K562 (cell line): Measurements from ENCODE around the gene SPRY4.

Source experiments
- BMI1 ChIP-seq: fragments of 150-350 bp; IDR thresholded peaks from 2 replicates; pipeline ENCODE4 v1.6.1; 2014; ENCODE audit warnings: low read length
- CBX1 ChIP-seq: sonication (generic); IDR thresholded peaks from 2 replicates; pipeline ENCODE4 v1.6.1; 2016; ENCODE audit warnings: antibody characterized with exemption, low read depth, mild to moderate bottlenecking
- HDAC2 ChIP-seq: fragments of 450-650 bp; IDR thresholded peaks from 2 replicates; pipeline ENCODE4 v1.6.1; 2016; ENCODE audit warnings: mild to moderate bottlenecking
- MTF1 ChIP-seq: fragments of 250-450 bp; sonication (Bioruptor Pico); IDR thresholded peaks from 2 replicates; pipeline ENCODE4 v1.9.0; 2021; ENCODE audit warnings: moderate library complexity, mild to moderate bottlenecking, inconsistent platforms, borderline replicate concordance
- ZNF766 ChIP-seq: fragments of 200-800 bp; sonication (Bioruptor generic); conservative IDR thresholded peaks from 2 replicates; pipeline ENCODE4 v1.6.1; 2016; ENCODE audit warnings: missing genetic modification characterization, missing compliant biosample characterization

DNA sequence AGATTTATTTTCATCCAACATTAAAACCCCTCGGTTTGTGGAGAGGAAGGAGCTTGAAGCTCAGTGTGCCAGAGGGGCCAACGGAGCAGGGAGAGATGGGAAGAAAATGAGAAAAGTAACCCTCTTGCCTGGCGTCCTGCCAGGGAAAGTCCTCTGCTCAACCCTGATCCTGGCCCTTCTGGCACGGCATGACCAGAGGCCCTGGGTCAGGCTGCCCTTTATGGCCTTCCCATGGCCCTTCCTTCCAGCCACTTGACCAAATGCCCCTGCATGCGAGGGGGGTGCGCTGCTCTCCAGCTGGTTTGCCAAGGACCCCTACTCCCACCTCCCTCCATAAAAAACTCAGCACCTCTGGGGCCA lies 43.8 kb downstream of the SPRY4 start:
- no peak for TF ChIP-seq MTF1 (CRISPR knock-in tag)
- TF ChIP-seq BMI1: no peak
- TF ChIP-seq ZNF766: no peak
- no peak for TF ChIP-seq CBX1
- TF ChIP-seq HDAC2: no peak
